GM18951 (cell line): ENCODE data around the gene NOM1.

ENCODE experiments used
- POLR2A ChIP-seq: IDR thresholded peaks from 4 replicates; pipeline ENCODE4 v1.6.1; 2011; ENCODE audit warnings: mild to moderate bottlenecking; ENCODE audit not compliant: insufficient read length, insufficient read depth; ENCODE audit errors: extremely low read depth
- in situ Hi-C: fragments of 300-500 bp; cut with MboI; formaldehyde crosslinking; loops from one replicate; pipeline ENCODE4 v1.12.0; 2022; ENCODE audit warnings: low sequenced_read_pairs, mixed read lengths, inconsistent platforms; ENCODE audit not compliant: unreplicated experiment

The NOM1 gene

GRCh38 chr7:156979007-156979606 is 29.6 kb downstream of the NOM1 start:
- in situ Hi-C loops = no loop called here
- no peak for TF ChIP-seq POLR2A

GRCh38 chr7:156979711-156980110 is 30.2 kb downstream of the NOM1 start:
- in situ Hi-C loops = no loop called here
- TF ChIP-seq POLR2A = no peak

- in situ Hi-C loops = no loop called here
These were observed 34.8 kb downstream of the NOM1 start for GRCh38 chr7:156984174-156984891.

GRCh38 chr7:156985101-156985992 is 35.8 kb downstream of the NOM1 start:
- in situ Hi-C loops = no loop called here
- no peak for TF ChIP-seq POLR2A

More at GRCh38 chr7:156984174-156984891, 34.8 kb downstream of the NOM1 start:
- no peak for TF ChIP-seq POLR2A

GRCh38 chr7:156986378-156986777 is 36.9 kb downstream of the NOM1 start:
- TF ChIP-seq POLR2A = no peak
- in situ Hi-C loops = no loop called here

GRCh38 chr7:156988343-156989185 is 39.1 kb downstream of the NOM1 start:
- in situ Hi-C loops = no loop called here
- no peak for TF ChIP-seq POLR2A

- TF ChIP-seq POLR2A = no peak
- in situ Hi-C loops = loop anchor here (10.0 kb wide), 1 partner anchor 165 kb away; no protein-coding TSS in a partner anchor
These were observed 40.4 kb downstream of the NOM1 start for GRCh38 chr7:156989766-156990535.

GRCh38 chr7:156993021-156993924 is 43.8 kb downstream of the NOM1 start:
- no peak for TF ChIP-seq POLR2A
- in situ Hi-C loops = loop anchor here (10.0 kb wide), 1 partner anchor 162 kb away; no protein-coding TSS in a partner anchor

GRCh38 chr7:156993925-156994235 is 44.4 kb downstream of the NOM1 start:
- in situ Hi-C loops = loop anchor here (10.0 kb wide), 1 partner anchor 161 kb away; no protein-coding TSS in a partner anchor
- TF ChIP-seq POLR2A = no peak

GRCh38 chr7:156994417-156994816 is 44.9 kb downstream of the NOM1 start:
- in situ Hi-C loops = loop anchor here (10.0 kb wide), 1 partner anchor 160 kb away; no protein-coding TSS in a partner anchor

More at GRCh38 chr7:156994417-156994816, 44.9 kb downstream of the NOM1 start:
- no peak for TF ChIP-seq POLR2A
